ENCODE data around the gene LRMDA. TPM values are rescaled to one million over a fixed set of nuclear protein-coding genes. Genes with fewer than 3 reads are reported as not detected.

LRMDA gene
- total and polyA plus RNA-seq, 2 of the 4 experiments (the other 2 are of a cell fraction), result 0.07 TPM; not detected in 1

DNA sequence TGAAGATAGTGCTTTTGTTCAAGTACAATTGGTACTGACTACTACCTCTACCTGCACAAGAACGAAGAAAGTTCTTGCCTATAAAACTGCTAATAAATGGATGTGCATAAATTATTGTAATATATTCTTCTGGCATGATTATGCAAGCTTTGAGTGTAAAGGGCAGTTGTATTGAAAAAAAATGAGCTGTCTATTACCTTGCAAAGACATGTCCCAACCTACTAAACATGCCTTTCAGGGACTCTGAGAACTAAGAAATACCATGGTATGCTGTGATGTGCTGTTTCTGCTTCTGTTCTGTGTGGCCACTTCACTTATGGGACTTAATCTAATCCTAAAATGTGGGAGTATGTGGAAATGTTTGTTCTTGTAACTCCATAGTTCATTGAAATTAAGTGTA is 1083.4 kb downstream of the LRMDA start:
- POLR2A ChIA-PET (ENCODE audit: unreplicated experiment), result no interaction called here
- in situ Hi-C loops (cut with MboI; ENCODE audit: low sequenced_read_pairs), result no loop called here
- H2BK5ac ChIP-seq (ENCODE audit: low read depth, low read length, poor library complexity, severe bottlenecking), result no peak overlapping the region

More for the DNA sequence above, 1083.4 kb downstream of the LRMDA start:
- Histone ChIP-seq H3K14ac (replicated peaks; ENCODE audit: low read depth, low read length) (no peak overlapping the region), H4K91ac (ENCODE audit: insufficient read depth, low read depth, low read length) (no peak overlapping the region), H3K9me1 (ENCODE audit: insufficient read depth, low read length) (no peaks in the 10 kb centered on the region), H3K56ac (ENCODE audit: extremely low read depth, insufficient read depth, low read length) (no peak overlapping the region), H3K4ac (ENCODE audit: low read depth, low read length) (no peak overlapping the region), H4K8ac (ENCODE audit: low read depth in 2 of 2, low read length in 2 of 2) (no peak overlapping the region), H4K5ac (ENCODE audit: low read depth, low read length) (no peak overlapping the region), H3K18ac (ENCODE audit: low read depth, low read length) (no peak overlapping the region), H3K79me1 (ENCODE audit: low read depth in 1 of 2, low read length in 2 of 2) (no peaks in the 10 kb centered on the region), H3K4me2 (ENCODE audit: low read depth, low read length) (no peak overlapping the region), H3K4me1 (ENCODE audit: control insufficient read depth, insufficient read depth, low read length) (no peaks in the 10 kb centered on the region), H3K9me3 (ENCODE audit: control insufficient read depth, insufficient read depth, low read length) (no peaks in the 10 kb centered on the region), H2BK20ac (ENCODE audit: low read depth, low read length) (no peak overlapping the region), H2BK120ac (ENCODE audit: low read depth, low read length) (no peak overlapping the region), H2AK9ac (replicated peaks; ENCODE audit: low read depth, low read length, poor library complexity) (no peak overlapping the region), H3K27ac (ENCODE audit: insufficient read depth, low read length) (no peak overlapping the region), H2AK5ac (ENCODE audit: low read depth, low read length) (no peak overlapping the region), H3K4me3 (ENCODE audit: insufficient read depth, low read depth, low read length) (no peak overlapping the region), H3K23ac (ENCODE audit: low read depth, low read length) (no peak overlapping the region), H3K36me3 (ENCODE audit: control insufficient read depth, insufficient read depth, low read length) (no peaks in the 10 kb centered on the region), H2BK15ac (ENCODE audit: low read depth, low read length) (no peak overlapping the region), H3K27me3 (ENCODE audit: control insufficient read depth, insufficient read depth, low read length) (no peaks in the 10 kb centered on the region), H3K9ac (ENCODE audit: low read depth, low read length) (no peak overlapping the region), H4K20me1 (ENCODE audit: insufficient read depth, low read length) (no peaks in the 10 kb centered on the region), H2AFZ (replicated peaks; ENCODE audit: low read length, poor library complexity) (no peak overlapping the region)
- intact Hi-C loops (cut with micrococcal nuclease) (no loop called here), dilution Hi-C loops (cut with HindIII; ENCODE audit: low sequenced_read_pairs, unreplicated experiment) (no loop called here)
- ATAC-seq (ENCODE audit: low read depth) (no peak), DNase-seq (no peak)
- TF ChIP-seq USF2 (IDR thresholded peaks at IDR 0.05; ENCODE audit: low read depth, low read length) (no peak), MAZ (IDR thresholded peaks at IDR 0.05; ENCODE audit: borderline replicate concordance, low read depth, low read length) (no peak), RFX5 (IDR thresholded peaks at IDR 0.05; ENCODE audit: low read depth, low read length) (no peak), BHLHE40 (IDR thresholded peaks at IDR 0.05; ENCODE audit: low read depth, low read length) (no peak), CHD1 (IDR thresholded peaks at IDR 0.05; ENCODE audit: low read depth, low read length) (no peak), RAD21 (IDR thresholded peaks at IDR 0.05; ENCODE audit: low read length) (no peak), FOS (IDR thresholded peaks at IDR 0.05; ENCODE audit: low read depth, low read length) (no peak), MXI1 (IDR thresholded peaks at IDR 0.05; ENCODE audit: borderline replicate concordance, low read depth, low read length) (no peak), POLR2A (IDR thresholded peaks at IDR 0.05; ENCODE audit: low read depth, low read length) (no peak), CEBPB (IDR thresholded peaks at IDR 0.05; ENCODE audit: low read depth, low read length) (no peak), NFE2L2 (IDR thresholded peaks at IDR 0.05; ENCODE audit: low read depth, low read length) (no peak), MAFK (IDR thresholded peaks at IDR 0.05; ENCODE audit: low read depth, low read length) (no peak), SMC3 (IDR thresholded peaks at IDR 0.05; ENCODE audit: low read depth, low read length) (no peak), RCOR1 (IDR thresholded peaks at IDR 0.05; ENCODE audit: insufficient replicate concordance, low read length) (no peak)
- TF ChIP-seq, protein P1, sequence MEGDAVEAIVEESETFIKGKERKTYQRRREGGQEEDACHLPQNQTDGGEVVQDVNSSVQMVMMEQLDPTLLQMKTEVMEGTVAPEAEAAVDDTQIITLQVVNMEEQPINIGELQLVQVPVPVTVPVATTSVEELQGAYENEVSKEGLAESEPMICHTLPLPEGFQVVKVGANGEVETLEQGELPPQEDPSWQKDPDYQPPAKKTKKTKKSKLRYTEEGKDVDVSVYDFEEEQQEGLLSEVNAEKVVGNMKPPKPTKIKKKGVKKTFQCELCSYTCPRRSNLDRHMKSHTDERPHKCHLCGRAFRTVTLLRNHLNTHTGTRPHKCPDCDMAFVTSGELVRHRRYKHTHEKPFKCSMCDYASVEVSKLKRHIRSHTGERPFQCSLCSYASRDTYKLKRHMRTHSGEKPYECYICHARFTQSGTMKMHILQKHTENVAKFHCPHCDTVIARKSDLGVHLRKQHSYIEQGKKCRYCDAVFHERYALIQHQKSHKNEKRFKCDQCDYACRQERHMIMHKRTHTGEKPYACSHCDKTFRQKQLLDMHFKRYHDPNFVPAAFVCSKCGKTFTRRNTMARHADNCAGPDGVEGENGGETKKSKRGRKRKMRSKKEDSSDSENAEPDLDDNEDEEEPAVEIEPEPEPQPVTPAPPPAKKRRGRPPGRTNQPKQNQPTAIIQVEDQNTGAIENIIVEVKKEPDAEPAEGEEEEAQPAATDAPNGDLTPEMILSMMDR (conservative IDR thresholded peaks at IDR 0.05; ENCODE audit: low read depth, low read length), result no peak
- TF ChIP-seq, protein P2, sequence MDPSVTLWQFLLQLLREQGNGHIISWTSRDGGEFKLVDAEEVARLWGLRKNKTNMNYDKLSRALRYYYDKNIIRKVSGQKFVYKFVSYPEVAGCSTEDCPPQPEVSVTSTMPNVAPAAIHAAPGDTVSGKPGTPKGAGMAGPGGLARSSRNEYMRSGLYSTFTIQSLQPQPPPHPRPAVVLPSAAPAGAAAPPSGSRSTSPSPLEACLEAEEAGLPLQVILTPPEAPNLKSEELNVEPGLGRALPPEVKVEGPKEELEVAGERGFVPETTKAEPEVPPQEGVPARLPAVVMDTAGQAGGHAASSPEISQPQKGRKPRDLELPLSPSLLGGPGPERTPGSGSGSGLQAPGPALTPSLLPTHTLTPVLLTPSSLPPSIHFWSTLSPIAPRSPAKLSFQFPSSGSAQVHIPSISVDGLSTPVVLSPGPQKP (IDR thresholded peaks at IDR 0.05; ENCODE audit: borderline replicate concordance, low read depth, low read length), result no peak
- BruUV-seq (replicated peaks), result no TSS peak
- WGBS, 2 experiments (ENCODE audit: extremely low coverage in 2 of 2, insufficient read length in 1 of 2), result no CpG with 5 or more reads among the region's 1 CpG
- CTCF ChIA-PET, result interaction anchor here (1.2 kb wide), 1 partner anchor 10 kb away, joined by 3 read pairs; no protein-coding TSS in a partner anchor

All from IMR-90 (cell line).